ENCODE results near the gene ZFYVE21. TPM values are rescaled to one million over a fixed set of nuclear protein-coding genes. Genes with fewer than 3 reads are reported as not detected.

The ZFYVE21 gene
- total RNA-seq, 1 experiment from 2014 or later, result 22.1 TPM

DNA sequence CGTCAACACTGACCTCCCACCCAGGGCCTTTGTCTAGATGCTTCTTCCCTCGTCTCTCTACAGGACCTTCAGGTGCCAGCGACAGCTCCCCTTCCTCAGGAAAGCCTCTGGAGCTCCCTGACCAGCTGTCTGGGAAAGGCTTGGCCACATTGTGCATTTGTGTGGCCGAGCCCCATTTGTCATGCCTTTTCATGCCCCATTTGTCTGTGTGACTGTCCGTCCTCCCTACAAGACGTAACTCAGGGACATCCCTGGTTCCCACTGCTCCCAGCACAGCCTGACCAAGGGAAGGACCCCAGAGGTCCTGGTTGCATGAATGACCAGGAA, 23.8 kb downstream of the ZFYVE21 start:
- in situ Hi-C loops (cut with HindIII; ENCODE audit: low pct_unique_long_range_greater_than_20kb, low sequenced_read_pairs), result no loop called here

DNA sequence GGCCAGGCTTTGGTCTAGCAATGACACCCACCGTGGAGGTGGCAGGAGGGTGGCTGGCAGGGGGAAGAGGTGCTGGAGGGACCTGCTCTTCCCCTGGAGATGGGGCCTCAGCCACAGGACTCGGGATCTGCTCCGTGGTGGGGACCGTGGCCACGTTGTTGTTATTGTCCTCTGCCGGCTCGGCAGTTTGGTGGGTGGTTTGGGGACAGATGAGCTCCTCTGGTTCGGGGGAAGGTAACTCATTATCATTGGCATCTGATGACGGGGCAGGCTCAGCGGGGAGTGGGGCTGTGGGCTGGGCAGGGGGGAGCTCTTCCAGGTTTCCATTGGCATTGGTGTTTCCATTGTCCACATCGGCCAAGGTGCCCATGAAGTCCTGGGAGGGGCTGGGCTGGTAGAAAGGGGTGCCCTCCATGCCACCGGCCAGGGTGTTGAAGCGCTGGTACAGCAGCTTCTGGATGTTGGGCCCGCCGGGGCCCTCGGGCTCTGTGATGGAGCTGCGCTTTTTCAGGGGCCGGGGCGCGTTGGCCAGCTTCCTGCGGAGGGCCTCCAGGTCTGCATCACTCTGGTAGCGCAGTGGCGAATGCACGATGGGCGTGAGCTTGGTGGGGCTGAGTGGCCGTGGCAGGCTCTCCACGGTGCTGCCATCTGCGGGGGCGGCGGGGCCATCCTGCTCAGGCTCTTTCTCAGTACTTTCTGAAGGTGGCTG, 24.3 kb downstream of the ZFYVE21 start:
- in situ Hi-C loops (cut with HindIII; ENCODE audit: low pct_unique_long_range_greater_than_20kb, low sequenced_read_pairs), result no loop called here
- no peak for DNase-seq (ENCODE audit: low read depth, low spot score)

More for the DNA sequence above, 23.8 kb downstream of the ZFYVE21 start:
- DNase-seq (ENCODE audit: low read depth, low spot score), result no peak

DNA sequence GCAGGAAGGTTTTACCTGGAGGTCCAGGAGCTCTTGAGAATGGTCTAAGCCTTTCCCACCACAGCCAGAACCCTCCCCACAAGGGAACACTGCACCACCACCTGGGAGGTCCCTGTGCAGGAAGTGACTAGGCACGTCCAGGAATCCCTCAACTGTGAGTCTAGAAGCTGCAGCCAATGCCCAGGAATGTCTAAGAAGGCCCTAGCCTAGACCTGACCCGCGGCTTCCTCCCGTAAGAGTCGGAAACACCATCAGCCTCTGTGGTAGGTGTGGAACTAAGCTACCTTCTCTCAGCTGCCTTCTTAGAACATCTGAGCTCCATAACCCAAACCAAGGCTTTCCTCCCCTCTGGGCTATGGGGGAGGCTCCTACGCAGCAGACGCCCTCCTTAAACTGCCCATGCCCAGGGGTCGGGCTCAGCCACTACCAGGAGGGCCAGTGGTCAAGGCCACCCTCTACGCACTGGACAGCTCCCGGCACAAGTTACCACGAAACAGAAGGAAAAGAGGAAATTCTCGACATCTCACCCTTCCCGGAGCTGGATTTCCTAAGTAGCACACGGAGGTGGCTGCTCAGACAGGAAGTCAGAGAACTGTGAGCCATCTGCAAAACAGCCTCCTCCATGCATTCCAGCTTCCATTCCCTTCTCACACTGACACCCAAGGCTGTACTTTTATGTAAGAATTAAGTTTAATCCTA, 25.5 kb downstream of the ZFYVE21 start:
- DNase-seq (ENCODE audit: low read depth, low spot score), result no peak
- in situ Hi-C loops (cut with HindIII; ENCODE audit: low pct_unique_long_range_greater_than_20kb, low sequenced_read_pairs), result no loop called here

DNA sequence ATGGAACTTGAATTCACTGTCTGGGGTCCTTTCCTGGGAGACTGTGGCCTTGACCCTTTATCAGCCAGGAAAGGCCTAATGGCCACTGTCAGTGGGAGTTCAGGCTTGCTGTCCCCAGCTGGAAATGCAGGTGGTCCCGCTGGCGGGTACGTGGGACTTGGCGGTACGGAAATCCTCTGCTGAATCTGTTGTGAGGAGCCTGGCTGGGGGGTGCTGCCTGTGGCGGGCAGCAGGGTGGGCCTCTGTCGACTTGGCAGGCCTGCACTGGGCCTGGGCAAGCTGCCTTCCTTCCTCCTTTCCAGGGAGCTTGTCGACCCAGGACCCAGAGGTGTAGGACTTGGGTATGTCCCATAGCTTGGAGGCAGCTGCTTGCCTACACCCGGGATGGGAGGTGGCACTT, 26.3 kb downstream of the ZFYVE21 start:
- in situ Hi-C loops (cut with HindIII; ENCODE audit: low pct_unique_long_range_greater_than_20kb, low sequenced_read_pairs), result no loop called here
- DNase-seq (ENCODE audit: low read depth, low spot score), result no peak

DNA sequence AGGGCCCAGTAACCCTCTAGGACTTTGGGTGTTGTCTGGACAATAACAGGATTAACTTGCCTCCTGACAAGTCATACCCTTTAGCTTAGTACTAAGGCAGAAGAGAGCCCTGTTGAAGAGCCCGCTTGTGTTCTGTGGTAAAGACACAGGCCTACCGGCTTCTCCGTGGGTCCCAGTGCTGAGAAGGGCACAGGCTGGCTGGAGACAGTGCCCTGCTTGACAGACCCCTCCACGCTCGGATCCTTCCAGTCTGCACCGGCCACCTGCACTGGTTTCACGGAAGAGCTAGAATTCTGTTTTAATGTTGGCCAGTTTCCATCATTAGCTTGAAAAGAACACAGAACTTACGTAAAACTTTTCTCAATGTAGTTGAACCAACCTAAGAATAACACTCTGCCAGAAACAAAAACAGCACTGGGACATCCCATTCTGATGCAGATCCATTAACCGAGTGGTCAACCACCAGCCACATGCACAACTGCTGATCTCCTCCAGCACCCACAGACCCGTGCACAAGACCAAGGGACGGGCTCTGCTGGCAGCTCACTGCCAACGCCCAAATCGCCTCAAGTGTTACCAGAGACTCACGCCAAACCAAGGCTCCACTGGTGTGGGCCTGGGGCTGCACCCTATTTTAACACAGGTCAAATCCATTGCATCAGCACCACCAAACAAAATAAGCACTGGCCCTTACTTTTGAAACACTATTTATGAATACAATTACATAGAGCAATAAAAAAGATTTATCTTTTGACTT, 27.1 kb downstream of the ZFYVE21 start:
- in situ Hi-C loops (cut with HindIII; ENCODE audit: low pct_unique_long_range_greater_than_20kb, low sequenced_read_pairs), result no loop called here
- DNase-seq (ENCODE audit: low read depth, low spot score), result no peak

DNA sequence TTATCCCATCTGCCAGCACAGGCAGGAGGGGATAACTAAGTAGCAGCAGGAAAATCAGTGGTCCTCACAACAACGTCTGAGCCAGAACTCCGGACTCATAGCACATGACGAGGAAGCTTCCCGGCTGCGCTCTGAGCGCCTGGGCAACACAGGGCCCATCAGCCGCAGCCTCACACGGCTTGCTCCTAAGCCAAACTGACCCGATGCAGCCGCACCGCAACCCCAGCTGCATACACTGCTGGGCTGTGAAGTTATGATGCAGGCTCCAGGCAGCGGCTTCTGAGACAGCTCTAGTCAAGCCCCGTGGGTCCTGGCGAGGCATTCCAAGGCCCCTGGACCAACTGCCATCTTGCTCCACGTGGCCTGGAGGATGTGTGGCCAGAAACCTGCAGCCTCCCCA, 28.1 kb downstream of the ZFYVE21 start:
- DNase-seq (ENCODE audit: low read depth, low spot score), result no peak
- in situ Hi-C loops (cut with HindIII; ENCODE audit: low pct_unique_long_range_greater_than_20kb, low sequenced_read_pairs), result no loop called here

DNA sequence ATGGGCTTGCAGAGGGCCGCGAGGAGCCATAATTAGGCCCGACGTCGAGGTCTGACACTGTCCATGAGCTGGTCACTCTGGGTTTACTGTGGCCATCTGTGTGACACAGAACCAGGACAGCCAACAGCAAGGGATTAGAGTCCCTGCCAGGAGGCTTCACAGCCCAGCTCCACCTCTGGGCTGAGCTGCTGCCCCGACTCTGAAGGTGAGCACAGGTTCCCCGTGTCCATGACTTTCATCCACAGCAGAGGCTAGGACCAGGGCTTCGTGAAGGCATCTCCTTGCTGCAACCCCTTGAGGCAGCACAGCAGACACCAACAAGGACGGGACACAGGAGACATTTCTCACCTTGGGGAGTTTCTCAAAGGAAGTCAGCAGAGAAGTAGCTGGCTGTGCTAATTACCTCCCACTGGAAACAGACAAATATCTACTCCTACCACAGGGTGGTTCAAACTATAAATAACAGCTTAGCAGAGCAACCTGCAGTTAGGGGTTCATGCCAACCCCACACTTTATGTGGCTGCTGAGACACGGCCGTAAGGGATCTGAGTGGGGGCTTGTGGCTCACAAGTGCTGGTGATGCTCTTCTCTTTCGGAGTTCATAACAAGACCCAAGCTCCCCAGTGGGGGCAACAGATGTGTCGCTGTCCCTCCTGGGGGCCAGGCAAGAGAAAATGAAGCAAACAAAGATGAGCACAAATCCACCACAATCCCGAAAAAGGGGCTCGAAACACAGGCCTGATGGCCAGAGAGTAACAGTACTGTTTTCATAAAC, 29.2 kb downstream of the ZFYVE21 start:
- no peak for DNase-seq (ENCODE audit: low read depth, low spot score)
- in situ Hi-C loops (cut with HindIII; ENCODE audit: low pct_unique_long_range_greater_than_20kb, low sequenced_read_pairs), result no loop called here

DNA sequence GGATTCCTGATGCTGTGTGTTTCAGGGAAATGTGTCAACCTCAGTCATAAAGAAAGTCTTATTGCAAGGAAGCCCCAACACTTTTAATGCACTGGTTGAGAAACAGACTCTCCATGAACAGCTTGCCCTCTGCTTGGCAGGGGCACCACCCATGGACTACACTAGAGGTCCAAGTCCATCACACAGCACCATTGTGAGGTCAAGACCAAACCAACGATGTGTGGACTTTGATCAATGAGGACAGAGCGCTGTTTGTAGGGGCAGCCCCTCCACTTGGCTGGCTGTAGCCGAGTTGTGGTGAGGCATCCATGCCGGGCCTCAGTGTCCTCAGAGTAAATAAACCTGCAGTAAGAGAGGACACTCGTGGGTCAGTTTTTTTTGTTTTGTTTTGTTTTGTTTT, 29.8 kb downstream of the ZFYVE21 start:
- DNase-seq (ENCODE audit: low read depth, low spot score), result no peak
- in situ Hi-C loops (cut with HindIII; ENCODE audit: low pct_unique_long_range_greater_than_20kb, low sequenced_read_pairs), result no loop called here

DNA sequence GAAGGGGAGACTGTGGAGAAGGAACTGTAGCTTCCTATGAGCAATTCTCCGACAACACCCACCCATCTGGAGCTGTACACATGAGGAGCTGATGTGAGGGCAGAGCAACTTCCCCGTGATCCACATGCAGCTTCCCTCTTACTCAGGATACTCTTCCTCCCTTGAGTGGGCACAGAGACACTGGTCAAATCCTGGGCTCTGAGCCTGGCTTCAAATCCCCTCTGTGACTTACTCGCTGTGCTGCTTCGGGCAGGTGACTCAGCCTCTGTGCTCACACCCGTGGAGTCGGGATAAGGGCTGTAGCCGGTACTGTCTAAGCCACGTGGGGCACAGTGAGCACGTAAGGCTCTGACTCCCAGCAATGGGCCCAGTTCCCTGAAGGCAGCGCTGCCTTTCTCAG, 31.1 kb downstream of the ZFYVE21 start:
- DNase-seq (ENCODE audit: low read depth, low spot score), result no peak

DNA sequence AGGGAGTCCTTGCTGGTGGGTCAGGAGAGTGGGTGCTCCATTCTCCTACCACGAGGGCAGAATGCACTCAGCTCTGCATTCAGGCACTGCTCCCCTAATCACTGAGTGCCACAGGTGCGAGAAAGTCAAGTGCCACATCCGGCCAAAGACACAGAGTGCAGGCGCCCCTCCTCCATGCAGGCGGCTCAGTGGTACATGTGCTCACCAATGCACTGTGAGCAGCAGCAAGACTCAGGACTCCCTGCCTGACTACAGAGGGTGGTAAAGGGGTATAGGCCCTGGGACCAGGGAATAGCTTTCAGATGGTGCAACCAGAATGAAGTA, 32.9 kb downstream of the ZFYVE21 start:
- no peak for DNase-seq (ENCODE audit: low read depth, low spot score)
- in situ Hi-C loops (cut with HindIII; ENCODE audit: low pct_unique_long_range_greater_than_20kb, low sequenced_read_pairs), result no loop called here

More for the DNA sequence above, 31.1 kb downstream of the ZFYVE21 start:
- in situ Hi-C loops (cut with HindIII; ENCODE audit: low pct_unique_long_range_greater_than_20kb, low sequenced_read_pairs), result no loop called here

DNA sequence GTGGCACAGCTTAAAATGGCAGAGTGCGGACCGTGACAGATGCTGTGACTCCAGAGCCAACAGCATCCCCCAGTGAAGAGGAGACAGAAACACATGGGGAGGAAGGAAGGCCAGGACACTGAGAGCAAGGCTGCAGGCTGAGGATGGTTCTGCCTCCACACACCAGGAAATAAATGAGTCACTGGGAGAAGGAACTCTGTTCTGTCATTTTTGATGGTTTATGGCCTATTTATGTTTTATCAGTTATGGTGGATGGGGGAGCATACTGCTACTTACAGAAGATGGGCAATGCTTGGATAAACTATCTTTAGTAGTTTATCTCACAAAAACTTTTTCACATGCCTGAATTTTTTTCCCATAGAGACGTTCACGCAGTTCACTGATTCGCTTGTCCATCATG, 33.8 kb downstream of the ZFYVE21 start:
- in situ Hi-C loops (cut with HindIII; ENCODE audit: low pct_unique_long_range_greater_than_20kb, low sequenced_read_pairs), result no loop called here
- no peak for DNase-seq (ENCODE audit: low read depth, low spot score)

DNA sequence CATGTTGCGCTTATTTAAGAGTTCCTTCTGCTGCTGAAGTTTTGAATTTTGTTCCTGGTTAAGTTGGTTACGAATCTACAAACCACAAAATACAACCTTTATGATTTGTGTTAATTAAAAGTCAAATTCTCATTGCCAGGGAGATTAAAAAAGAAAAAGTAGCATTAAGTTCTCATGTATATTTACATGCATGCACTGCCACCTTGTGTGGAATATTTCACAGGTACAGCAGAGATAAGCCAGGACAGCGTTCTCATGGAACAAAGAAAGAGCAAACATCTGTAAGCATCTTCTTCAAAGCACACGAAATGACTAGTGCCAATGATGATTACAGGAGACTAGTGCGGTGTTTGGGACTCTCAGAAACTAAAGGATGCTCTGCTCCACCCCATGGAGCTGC, 34.2 kb downstream of the ZFYVE21 start:
- DNase-seq (ENCODE audit: low read depth, low spot score), result no peak
- in situ Hi-C loops (cut with HindIII; ENCODE audit: low pct_unique_long_range_greater_than_20kb, low sequenced_read_pairs), result no loop called here

DNA sequence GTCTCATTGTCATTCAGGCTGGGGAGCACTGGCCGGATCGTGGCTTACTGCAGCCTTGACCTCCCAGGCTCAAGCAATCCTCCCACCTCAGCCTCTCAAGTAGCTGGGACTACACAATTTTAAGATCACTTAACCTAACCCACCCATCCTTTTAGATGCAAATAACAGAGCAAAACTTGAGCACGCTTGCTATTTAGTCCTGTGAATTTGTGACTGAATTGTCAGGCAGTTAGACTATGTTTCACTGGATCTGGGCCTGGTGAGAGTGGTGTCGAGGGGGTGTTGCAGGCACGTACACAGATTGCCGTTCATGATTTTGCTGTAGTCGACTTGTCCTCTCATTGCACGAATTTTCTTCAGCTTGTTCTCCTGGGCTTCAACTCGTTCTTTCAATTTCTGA, 38.2 kb downstream of the ZFYVE21 start:
- no peak for DNase-seq (ENCODE audit: low read depth, low spot score)
- in situ Hi-C loops (cut with HindIII; ENCODE audit: low pct_unique_long_range_greater_than_20kb, low sequenced_read_pairs), result no loop called here

DNA sequence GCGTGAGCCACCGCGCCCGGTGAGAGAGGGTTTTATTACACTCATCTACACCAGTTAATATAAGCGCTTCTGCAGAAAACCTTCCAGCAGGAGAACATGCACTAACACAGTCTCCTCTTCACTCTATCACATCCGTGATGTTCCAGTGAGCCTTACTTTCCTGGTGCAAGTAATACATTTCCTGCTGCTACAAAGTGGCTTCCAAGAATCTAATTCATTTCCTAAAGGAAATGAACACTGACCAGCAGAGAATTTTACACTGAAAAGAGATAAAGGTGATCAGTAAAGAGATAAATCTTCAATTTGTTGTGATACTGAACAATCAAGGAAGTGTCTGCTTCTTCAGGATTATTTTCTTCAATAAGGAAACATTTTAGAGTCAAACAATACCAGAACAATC, 39.5 kb downstream of the ZFYVE21 start:
- DNase-seq (ENCODE audit: low read depth, low spot score), result no peak
- in situ Hi-C loops (cut with HindIII; ENCODE audit: low pct_unique_long_range_greater_than_20kb, low sequenced_read_pairs), result no loop called here

DNA sequence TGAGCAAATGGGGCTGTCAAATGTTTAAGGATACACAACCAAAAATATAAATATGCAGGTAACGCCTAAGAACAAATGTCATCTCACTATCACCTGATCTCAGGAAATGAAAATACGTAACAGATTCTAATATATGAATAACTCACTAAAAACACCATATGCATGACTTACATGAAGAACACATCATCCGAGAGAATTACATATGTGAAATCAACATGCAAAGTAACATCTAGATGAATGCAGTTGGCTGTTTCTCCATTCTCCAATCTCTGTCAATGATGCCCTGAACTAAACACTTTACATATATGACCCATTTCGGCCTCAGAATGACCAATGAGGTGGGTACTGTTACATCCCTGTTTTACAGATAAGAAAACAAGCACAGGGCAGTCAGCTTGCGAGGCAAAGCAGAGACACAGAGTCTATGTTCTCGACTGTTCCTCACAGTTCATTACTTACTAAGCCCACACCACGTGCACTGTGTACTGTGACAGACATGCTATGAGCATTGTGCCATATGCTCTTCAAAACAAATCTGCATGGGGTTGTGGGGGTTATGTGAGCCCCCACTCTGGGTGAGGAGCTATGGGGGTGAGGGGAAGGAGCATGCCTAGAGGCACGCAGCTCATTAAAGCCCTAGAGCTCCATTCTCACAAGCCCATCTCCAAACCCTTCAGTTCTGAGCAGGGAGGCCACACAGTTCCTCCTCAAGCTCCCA, 42.6 kb downstream of the ZFYVE21 start:
- in situ Hi-C loops (cut with HindIII; ENCODE audit: low pct_unique_long_range_greater_than_20kb, low sequenced_read_pairs), result no loop called here
- DNase-seq (ENCODE audit: low read depth, low spot score), result no peak

DNA sequence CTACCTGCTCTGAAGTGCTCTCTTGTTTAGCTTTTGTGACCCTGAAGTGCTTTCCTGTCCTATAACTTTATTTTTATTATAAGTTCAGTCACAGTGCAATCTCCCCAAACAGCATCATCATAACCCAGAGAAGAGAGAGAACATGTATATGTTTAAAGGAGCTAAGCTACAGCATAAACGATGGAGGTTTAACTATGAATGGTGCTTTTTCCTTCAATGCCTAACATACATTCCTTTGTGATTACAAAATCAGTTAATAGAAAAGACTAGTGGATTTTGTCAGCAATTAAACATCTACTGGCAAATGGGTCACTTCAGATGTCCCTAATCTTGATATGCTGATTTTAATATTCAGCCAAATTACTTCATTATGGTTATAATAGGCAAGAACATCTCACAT, 46.4 kb downstream of the ZFYVE21 start:
- in situ Hi-C loops (cut with HindIII; ENCODE audit: low pct_unique_long_range_greater_than_20kb, low sequenced_read_pairs), result no loop called here
- no peak for DNase-seq (ENCODE audit: low read depth, low spot score)

DNA sequence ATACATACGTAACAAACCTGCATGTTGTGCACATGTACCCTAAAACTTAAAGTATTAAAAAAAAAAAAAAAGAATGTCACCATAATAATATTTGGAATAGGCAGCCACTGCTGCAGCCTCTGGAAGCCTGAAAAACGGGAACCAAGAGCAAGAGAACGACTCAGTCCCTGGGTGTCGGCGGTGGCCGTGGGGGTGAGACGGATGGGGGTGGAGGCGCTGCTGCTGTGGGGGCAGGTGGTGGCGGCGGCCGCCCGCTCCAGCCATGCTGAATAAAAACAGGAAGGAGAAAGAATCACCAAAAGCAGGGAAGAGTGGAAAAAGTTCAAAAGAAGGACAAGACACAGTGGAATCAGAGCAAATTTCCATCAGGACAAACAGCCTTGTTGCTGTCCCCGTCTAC, 46.9 kb downstream of the ZFYVE21 start:
- in situ Hi-C loops (cut with HindIII; ENCODE audit: low pct_unique_long_range_greater_than_20kb, low sequenced_read_pairs), result no loop called here
- no peak for DNase-seq (ENCODE audit: low read depth, low spot score)
